ENCODE data around the gene NEXN.
"Not testable (repeated sequence)": the region's sequence is repeated elsewhere in the genome, so short reads cannot be mapped to it uniquely, and the experiment has no call there.

NEXN gene

DNA sequence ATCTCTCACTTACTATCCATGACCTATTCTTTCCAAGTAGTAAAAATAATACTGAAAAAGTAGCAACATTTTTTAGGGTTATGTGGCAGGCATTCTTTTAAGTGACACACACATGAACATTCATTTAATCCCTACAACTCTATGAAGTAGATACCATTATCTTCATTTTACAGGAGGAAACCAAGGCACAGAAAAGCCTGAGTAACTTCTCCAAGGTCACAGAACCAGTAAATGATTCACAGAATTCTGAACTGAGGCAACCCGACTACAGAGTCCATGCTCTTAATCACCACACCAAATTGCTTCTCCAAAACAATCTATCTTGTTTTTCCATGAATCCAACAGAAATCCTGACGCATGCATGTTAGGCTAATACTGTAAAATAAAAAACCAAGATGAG lies 73.0 kb downstream of the NEXN start:
- no peak for DNase-seq (ENCODE audit: low read depth, low spot score)

- DNase-seq (ENCODE audit: low read depth, low spot score) = no peak
Measured at GRCh38 chr1:77966291-77966690, 77.9 kb downstream of the NEXN start.

- no peak for DNase-seq (ENCODE audit: low read depth, low spot score)
Measured at GRCh38 chr1:77970192-77970591, 81.8 kb downstream of the NEXN start.

DNA sequence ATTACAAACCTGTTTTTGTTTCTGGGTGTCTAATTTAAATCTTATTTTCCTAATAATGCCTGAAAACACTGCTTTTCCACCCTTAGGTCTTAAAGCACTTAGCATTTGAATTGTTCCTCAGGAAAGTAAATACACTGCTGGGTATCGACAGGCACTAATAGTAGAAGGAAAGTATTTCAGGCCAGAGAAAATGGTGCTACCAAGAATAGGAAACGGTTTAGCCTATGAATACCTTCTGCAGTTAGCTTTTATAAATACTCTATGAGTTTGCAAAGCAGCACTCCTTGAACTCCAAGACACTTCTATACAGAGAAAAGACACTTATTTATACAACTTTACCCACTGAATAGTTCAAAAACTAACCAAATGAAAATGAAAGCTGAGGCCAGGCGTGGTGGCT lies 83.7 kb downstream of the NEXN start:
- DNase-seq (ENCODE audit: low read depth, low spot score) = no peak

GRCh38 chr1:77975386-77975785 lies 87.0 kb downstream of the NEXN start:
- DNase-seq (ENCODE audit: low read depth, low spot score) = no peak

DNA sequence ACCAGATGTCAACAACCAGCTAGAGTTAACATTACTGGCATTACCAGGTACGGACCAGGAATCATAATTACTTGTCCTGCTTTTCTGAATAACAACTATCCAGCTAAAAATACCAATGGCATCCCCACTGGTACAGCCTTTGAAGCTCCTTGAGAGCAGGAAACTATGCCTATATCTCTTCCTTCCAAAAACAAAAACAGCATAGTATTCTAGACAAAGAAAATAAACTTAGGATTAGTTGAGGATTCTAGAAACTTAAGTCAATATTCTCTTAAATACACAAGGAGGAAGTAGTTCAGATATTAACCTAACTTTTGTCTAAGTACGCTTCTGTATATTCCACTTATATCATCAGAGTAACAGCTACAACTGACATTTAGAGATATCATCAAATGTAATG lies 87.5 kb downstream of the NEXN start:
- DNase-seq (ENCODE audit: low read depth, low spot score) = no peak

DNA sequence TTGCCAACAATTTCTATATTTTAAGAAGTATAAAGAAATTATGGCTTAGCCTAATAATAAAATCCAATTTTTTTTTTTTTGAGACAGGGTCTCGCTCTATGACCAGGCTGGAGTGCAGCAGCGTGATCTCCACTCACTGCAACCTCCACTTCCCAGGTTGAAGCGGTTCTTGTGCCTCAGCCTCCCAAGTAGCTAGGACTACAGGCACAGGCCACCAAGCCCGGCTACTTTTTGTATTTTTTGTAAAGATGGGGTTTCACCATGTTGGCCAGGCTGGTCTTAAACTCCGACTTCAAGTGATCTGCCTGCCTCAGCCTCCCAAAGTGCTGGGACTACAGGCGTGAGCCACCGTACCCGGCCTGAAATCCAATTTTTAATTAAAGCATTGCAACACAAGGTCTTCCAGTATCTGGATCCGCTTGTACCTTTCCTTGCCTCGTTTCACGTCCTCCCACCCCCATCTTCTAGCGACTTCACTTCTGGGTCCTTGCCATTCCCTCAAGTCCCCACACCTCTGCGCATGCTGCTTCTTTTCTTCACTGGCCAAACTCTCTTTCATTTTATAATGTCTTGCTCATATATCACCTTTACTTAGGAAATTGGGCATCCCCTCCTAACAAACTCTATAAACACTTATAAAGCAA lies 88.1 kb downstream of the NEXN start:
- no peak for DNase-seq (ENCODE audit: low read depth, low spot score)

GRCh38 chr1:77977989-77978292 lies 89.5 kb downstream of the NEXN start:
- DNase-seq (ENCODE audit: low read depth, low spot score) = no peak

- peak; percentile 74 for DNase-seq (ENCODE audit: low read depth, low spot score)
Measured at GRCh38 chr1:77978293-77978968, 90.0 kb downstream of the NEXN start.

- peak; percentile 93 for DNase-seq (ENCODE audit: low read depth, low spot score)
Measured at GRCh38 chr1:77978969-77979876, 90.8 kb downstream of the NEXN start, which contains the start of gene FUBP1. Gene FUBP1, minus strand, starts transcription at chr1:77979072. Its CDS starts 68 bp downstream, at chr1:77979004.

DNA sequence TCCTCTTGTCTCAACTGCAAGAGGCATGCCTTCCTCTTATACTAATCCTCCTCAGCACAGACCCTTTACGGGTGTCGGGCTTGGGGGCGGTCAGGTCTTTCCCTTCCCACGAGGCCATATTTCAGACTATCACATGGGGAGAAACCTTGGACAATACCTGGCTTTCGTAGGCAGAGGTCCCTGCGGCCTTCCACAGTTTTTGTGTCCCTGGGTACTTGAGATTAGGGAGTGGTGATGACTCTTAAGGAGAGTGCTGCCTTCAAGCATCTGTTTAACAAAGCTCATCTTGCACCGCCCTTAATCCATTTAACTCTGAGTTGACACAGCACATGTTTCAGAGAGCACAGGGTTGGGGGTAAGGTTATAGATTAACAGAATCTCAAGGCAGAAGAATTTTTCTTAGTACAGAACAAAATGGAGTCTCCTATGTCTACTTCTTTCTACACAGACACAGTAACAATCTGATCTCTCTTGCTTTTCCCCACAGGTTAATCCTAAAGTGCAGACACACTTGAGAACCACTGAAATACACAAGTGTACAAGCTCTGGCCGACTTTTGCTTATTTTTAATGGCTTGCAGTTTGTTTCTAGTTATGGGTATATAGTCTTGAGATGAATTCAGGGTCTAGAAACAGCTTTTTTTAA lies 95.0 kb downstream of the NEXN start:
- DNase-seq (ENCODE audit: low read depth, low spot score) = not testable (repeated sequence)

DNA sequence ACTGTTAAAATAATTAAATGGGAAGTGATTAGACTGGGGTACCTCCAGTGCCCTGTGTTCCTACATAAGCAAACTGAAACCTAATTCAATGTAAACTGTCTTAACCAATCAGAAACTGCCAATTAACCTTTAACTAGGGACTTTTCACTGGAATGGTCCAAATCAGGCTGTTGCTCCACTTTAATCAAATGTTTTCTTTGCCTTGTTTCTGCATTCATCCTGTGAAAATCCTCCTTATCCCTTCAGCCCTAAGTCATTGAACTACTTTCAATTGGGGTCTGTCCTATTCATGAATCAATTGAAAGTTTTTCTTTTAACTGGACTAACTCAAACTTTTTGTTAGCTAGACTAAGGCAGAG lies 95.6 kb downstream of the NEXN start:
- no peak for DNase-seq (ENCODE audit: low read depth, low spot score)

DNA sequence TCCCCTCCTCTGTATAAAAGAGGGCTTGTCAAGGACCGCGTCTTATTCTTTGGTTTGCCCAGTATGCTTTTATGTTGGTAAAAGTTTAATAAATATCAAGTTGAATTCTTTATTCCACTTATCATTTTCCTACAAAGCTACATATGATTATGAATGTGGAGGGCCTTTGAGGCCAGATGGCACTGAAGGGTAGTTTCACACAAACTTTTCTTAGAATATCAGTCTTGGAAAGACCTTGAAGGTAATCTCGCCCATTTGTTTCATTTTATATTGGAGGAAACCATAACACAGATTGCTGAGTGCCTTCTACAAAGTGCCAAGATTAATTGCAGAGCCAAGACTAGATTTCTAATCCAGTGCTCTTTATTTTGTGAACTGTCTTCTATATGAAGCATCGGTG lies 96.2 kb downstream of the NEXN start:
- no peak for DNase-seq (ENCODE audit: low read depth, low spot score)

GRCh38 chr1:77986810-77987209 lies 98.4 kb downstream of the NEXN start:
- DNase-seq (ENCODE audit: low read depth, low spot score) = no peak

DNA sequence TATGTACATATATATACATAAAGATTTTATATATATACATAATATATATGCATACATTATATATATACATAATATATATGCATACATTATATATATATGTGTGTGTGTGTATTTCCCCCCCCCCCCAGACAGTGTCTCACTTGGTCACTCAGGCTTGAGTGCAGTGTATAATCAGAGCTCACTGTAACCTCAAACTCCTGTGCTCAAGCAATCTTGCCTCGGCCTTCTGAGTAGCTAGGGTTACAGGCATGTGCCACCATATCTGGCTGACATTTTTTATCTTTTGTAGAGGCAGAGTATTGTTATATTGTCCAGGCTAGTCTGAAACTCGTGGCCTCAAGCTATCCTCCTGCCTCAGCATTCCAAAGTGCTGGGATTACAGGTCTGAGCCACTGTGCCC lies 99.5 kb downstream of the NEXN start:
- no peak for DNase-seq (ENCODE audit: low read depth, low spot score)

DNA sequence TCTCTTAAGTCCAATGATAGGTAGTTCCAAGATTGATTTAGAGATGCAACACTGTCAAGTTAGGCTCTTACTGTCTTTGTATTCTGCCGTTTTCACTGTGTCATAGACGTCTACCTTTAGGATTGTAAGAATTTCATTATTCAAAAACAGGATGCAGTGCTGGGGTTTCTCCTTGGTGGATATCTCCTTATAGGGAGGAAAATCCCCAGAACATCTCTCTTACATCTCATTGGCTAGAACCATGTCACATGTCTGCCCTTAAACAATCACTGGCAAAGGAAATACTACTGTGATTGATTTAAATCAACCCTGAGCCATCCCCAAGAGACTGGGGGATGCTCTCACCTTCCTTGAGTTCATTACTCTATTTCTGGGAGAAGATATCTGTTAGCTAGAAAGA lies 101.3 kb downstream of the NEXN start:
- DNase-seq (ENCODE audit: low read depth, low spot score) = no peak

DNA sequence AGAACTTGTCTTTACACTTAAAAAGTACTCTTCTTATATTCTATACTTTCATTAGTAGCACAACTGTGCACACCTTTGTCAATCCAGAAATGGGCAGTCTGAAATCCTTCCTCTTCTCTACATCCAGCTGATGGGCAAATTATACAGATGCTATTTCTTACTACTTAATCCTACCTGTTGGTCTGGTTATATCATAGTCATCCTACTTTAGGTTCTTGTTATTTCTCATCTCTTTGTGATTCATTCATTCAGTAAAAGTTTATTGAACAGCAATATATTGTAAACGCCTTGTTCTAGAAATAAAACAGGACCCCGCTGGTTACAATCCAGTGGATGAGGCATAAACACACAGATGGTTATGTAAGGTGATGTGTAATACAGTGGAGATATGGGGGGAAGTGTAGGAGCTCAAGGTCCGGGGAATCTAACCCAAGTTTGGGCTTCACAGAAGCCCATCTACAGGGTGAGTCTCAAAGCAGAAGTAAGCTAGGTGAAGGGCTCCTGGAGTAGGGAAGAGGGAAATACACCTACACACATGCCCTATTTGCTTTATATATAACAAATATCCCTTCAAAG lies 102.3 kb downstream of the NEXN start:
- no peak for DNase-seq (ENCODE audit: low read depth, low spot score)

- DNase-seq (ENCODE audit: low read depth, low spot score) = no peak
Measured at GRCh38 chr1:77991638-77992037, 103.2 kb downstream of the NEXN start.
